Astrocyte of the cerebellum (primary cell): ENCODE measurements around the gene KRT85.

Source experiments
- DNase-seq: peaks from one replicate; pipeline ENCODE4 v3.0.0-alpha.2; 2011; ENCODE audit warnings: low read depth
- H3K4me3 ChIP-seq: 2 replicates; pipeline ENCODE4 v1.5.1; 2011; ENCODE audit warnings: mild to moderate bottlenecking, low read depth, low read length, moderate library complexity
- CTCF ChIP-seq: IDR thresholded peaks from 2 replicates; pipeline ENCODE4 v1.5.1; 2012; ENCODE audit warnings: low read length, low read depth, moderate library complexity, mild to moderate bottlenecking; ENCODE audit errors: missing control alignments
- in situ Hi-C: cut with HindIII; loops from 2 replicates; pipeline ENCODE4 v1.10.0; 2017; ENCODE audit warnings: low sequenced_read_pairs

KRT85 gene

GRCh38 chr12:52337054-52337453 lies 30.2 kb downstream of the KRT85 start:
- DNase-seq, result no peak
- in situ Hi-C loops, result no loop called here
- no peak overlapping the region for H3K4me3 ChIP-seq
- no peak for TF ChIP-seq CTCF

GRCh38 chr12:52336641-52337040 lies 30.6 kb downstream of the KRT85 start:
- no peak for TF ChIP-seq CTCF
- no peak for DNase-seq
- no peak overlapping the region for H3K4me3 ChIP-seq
- in situ Hi-C loops, result no loop called here

GRCh38 chr12:52335598-52336262 lies 31.6 kb downstream of the KRT85 start:
- TF ChIP-seq CTCF, result no peak
- no peak for DNase-seq
- H3K4me3 ChIP-seq, result no peak overlapping the region
- in situ Hi-C loops, result no loop called here

- in situ Hi-C loops, result no loop called here
- no peak for DNase-seq
- H3K4me3 ChIP-seq, result no peak overlapping the region
- no peak for TF ChIP-seq CTCF
Measured at GRCh38 chr12:52334185-52334584, 33.1 kb downstream of the KRT85 start.

- in situ Hi-C loops, result no loop called here
- TF ChIP-seq CTCF, result no peak
- H3K4me3 ChIP-seq, result no peak overlapping the region
- DNase-seq, result no peak
Measured at GRCh38 chr12:52333321-52333720, 34.0 kb downstream of the KRT85 start.

- H3K4me3 ChIP-seq, result no peak overlapping the region
- TF ChIP-seq CTCF, result no peak
- DNase-seq, result no peak
- in situ Hi-C loops, result no loop called here
Measured at GRCh38 chr12:52332381-52332780, 34.9 kb downstream of the KRT85 start.

GRCh38 chr12:52331833-52332232 lies 35.4 kb downstream of the KRT85 start:
- no peak overlapping the region for H3K4me3 ChIP-seq
- no peak for DNase-seq
- no peak for TF ChIP-seq CTCF
- in situ Hi-C loops, result no loop called here
